ENCODE results near the gene HMOX1.

DNA sequence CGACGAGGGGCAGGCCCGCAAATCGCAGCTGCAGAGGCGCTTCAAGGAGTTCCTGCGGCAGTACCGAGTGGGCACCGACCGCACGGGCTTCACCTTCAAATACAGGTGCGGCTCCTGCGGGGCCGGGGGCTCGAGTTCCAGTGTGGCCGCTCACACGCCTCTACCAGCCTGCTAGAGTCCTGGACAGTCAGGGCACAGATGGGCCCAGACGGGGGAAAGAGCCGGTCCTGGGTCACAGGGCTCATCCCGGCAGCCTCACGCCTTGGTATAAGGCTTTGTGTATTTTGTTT, 19.6 kb downstream of the HMOX1 start:
- no peak for TF ChIP-seq POLR2AphosphoS5 (IDR thresholded peaks at IDR 0.05)
- TF ChIP-seq POLR2A (IDR thresholded peaks at IDR 0.05), result no peak
- TF ChIP-seq CTCF (IDR thresholded peaks at IDR 0.05 in 8 of 11, conservative IDR thresholded peaks at IDR 0.05 in 3 of 11), result no peak

Data from spleen (tissue), 7 donors.